H1 (cell line): Measurements from ENCODE around the gene HSD17B4.

Experiments used
- BACH1 ChIP-seq: IDR thresholded peaks from 2 replicates; pipeline ENCODE4 v1.6.1; 2012; ENCODE audit warnings: low read length, improper control_type of control experiment
- CHD1 ChIP-seq: IDR thresholded peaks from 2 replicates; pipeline ENCODE4 v1.6.1; 2012; ENCODE audit warnings: low read depth, low read length, improper control_type of control experiment
- EP300 ChIP-seq, 2 experiments: IDR thresholded peaks; 1 replicate in 1 of 2; 2 replicates in 1 of 2; pipeline ENCODE4 v1.6.1; 2011 to 2012; ENCODE audit warnings: low read depth in 2 of 2, low read length in 2 of 2, mild to moderate bottlenecking in 2 of 2, borderline replicate concordance in 1 of 2, inconsistent platforms in 1 of 2, moderate library complexity in 1 of 2
- EZH2 ChIP-seq: fragments of 200-600 bp; sonication (generic); IDR thresholded peaks from 2 replicates; pipeline ENCODE4 v1.7.1; 2012; ENCODE audit warnings: low read depth, mild to moderate bottlenecking, moderate library complexity, low read length, inconsistent platforms; ENCODE audit not compliant: severe bottlenecking
- GTF2F1 ChIP-seq: IDR thresholded peaks from 2 replicates; pipeline ENCODE4 v1.6.1; 2012; ENCODE audit warnings: low read depth, low read length, improper control_type of control experiment, borderline replicate concordance
- MAFK ChIP-seq: IDR thresholded peaks from 2 replicates; pipeline ENCODE4 v1.6.1; 2012; ENCODE audit warnings: low read depth, mild to moderate bottlenecking, improper control_type of control experiment, low read length
- POLR2A ChIP-seq, 2 experiments: IDR thresholded peaks; 1 replicate in 1 of 2; 2 replicates in 1 of 2; pipeline ENCODE4 v1.6.1; 2011; ENCODE audit warnings: low read depth in 2 of 2, low read length in 2 of 2, mild to moderate bottlenecking in 2 of 2; ENCODE audit errors: control extremely low read depth in 1 of 2
- SIN3A ChIP-seq, 2 experiments: IDR thresholded peaks in 1 of 2; conservative IDR thresholded peaks in 1 of 2; 2 replicates each; pipeline ENCODE4 v1.6.1; 2011 to 2012; ENCODE audit warnings: low read length in 2 of 2, improper control_type of control experiment in 1 of 2, low read depth in 1 of 2, mild to moderate bottlenecking in 1 of 2
- SUZ12 ChIP-seq: fragments of 200-600 bp; sonication (generic); IDR thresholded peaks from 2 replicates; pipeline ENCODE4 v1.6.1; 2012; ENCODE audit warnings: mild to moderate bottlenecking, inconsistent platforms, low read length, moderate library complexity, mixed read lengths
- TF ChIP-seq, protein P1 (sequence below), 3 experiments: IDR thresholded peaks; 1 replicate in 2 of 3; 2 replicates in 1 of 3; pipeline versions ENCODE4 v1.5.1 to v1.6.1; 2011; ENCODE audit warnings: low read length in 3 of 3, mild to moderate bottlenecking in 3 of 3, inconsistent platforms in 2 of 3, low read depth in 1 of 3, moderate library complexity in 1 of 3; ENCODE audit not compliant: insufficient read depth in 1 of 3; ENCODE audit errors: control extremely low read depth in 1 of 3
- TF ChIP-seq, protein P2 (sequence below): IDR thresholded peaks from 2 replicates; pipeline ENCODE4 v1.6.1; 2011; ENCODE audit warnings: low read depth, mild to moderate bottlenecking, low read length; ENCODE audit not compliant: insufficient read depth
- TF ChIP-seq, protein P3 (sequence below): IDR thresholded peaks from 2 replicates; pipeline ENCODE4 v1.6.1; 2012; ENCODE audit warnings: inconsistent platforms

DNA sequence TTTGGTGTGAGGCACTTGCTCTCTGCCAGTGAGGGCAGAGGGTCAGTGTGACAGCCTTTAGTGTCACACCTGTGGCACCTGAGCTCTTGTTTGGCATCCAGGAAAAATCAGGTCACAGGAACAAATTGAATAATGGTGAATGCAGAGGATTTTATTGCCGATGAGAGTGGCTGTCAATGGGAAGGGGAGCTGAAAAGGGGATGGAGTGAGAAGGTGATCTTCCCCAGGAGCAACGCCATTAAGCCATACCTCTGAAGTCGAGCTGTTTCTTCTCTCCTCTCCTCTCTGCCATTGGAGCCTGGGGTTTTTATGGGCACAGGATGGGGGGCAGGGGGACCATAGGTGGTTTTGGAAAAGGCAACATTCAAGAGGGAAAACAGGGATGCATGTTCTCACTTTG lies 2.4 kb upstream of the HSD17B4 start:
- TF ChIP-seq EP300 (IDR thresholded peaks at IDR 0.05; ENCODE audit: borderline replicate concordance in 1 of 2, low read depth in 2 of 2, low read length in 2 of 2) (no peak), MAFK (no peak), CHD1 (no peak), SUZ12 (no peak), SIN3A (conservative IDR thresholded peaks at IDR 0.05 in 1 of 2, IDR thresholded peaks at IDR 0.05 in 1 of 2; ENCODE audit: low read depth in 1 of 2, low read length in 2 of 2) (no peak), POLR2A (IDR thresholded peaks at IDR 0.05; ENCODE audit: control extremely low read depth in 1 of 2, low read depth in 2 of 2, low read length in 2 of 2) (no peak), BACH1 (no peak), EZH2 (no peak), GTF2F1 (no peak)
- TF ChIP-seq, protein P1, sequence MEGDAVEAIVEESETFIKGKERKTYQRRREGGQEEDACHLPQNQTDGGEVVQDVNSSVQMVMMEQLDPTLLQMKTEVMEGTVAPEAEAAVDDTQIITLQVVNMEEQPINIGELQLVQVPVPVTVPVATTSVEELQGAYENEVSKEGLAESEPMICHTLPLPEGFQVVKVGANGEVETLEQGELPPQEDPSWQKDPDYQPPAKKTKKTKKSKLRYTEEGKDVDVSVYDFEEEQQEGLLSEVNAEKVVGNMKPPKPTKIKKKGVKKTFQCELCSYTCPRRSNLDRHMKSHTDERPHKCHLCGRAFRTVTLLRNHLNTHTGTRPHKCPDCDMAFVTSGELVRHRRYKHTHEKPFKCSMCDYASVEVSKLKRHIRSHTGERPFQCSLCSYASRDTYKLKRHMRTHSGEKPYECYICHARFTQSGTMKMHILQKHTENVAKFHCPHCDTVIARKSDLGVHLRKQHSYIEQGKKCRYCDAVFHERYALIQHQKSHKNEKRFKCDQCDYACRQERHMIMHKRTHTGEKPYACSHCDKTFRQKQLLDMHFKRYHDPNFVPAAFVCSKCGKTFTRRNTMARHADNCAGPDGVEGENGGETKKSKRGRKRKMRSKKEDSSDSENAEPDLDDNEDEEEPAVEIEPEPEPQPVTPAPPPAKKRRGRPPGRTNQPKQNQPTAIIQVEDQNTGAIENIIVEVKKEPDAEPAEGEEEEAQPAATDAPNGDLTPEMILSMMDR (IDR thresholded peaks at IDR 0.05; ENCODE audit: control extremely low read depth in 1 of 3, insufficient read depth in 1 of 3, low read depth in 1 of 3, low read length in 3 of 3) = no peak
- TF ChIP-seq, protein P2, sequence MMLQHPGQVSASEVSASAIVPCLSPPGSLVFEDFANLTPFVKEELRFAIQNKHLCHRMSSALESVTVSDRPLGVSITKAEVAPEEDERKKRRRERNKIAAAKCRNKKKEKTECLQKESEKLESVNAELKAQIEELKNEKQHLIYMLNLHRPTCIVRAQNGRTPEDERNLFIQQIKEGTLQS = no peak
- TF ChIP-seq, protein P3, sequence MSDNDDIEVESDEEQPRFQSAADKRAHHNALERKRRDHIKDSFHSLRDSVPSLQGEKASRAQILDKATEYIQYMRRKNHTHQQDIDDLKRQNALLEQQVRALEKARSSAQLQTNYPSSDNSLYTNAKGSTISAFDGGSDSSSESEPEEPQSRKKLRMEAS = no peak
